C4-2B (cell line): ENCODE measurements around the gene SLC10A3.

Experiments used
- H3K27ac ChIP-seq: fragments of 450-650 bp; 2 replicates; pipeline ENCODE4 v1.5.1; 2017
- CTCF ChIP-seq: fragments of 450-650 bp; conservative IDR thresholded peaks from 2 replicates; pipeline ENCODE4 v1.5.1; 2017; ENCODE audit warnings: mild to moderate bottlenecking
- ZFX ChIP-seq: fragments of 450-650 bp; IDR thresholded peaks from 2 replicates; pipeline ENCODE4 v1.6.1; 2017

SLC10A3 gene

GRCh38 chrX:154481911-154482601 lies 8.4 kb downstream of the SLC10A3 start:
- TF ChIP-seq CTCF (no peak), ZFX (no peak)
- H3K27ac ChIP-seq: no peak overlapping the region

- TF ChIP-seq ZFX: no peak
- no peak for TF ChIP-seq CTCF
- no peak overlapping the region for H3K27ac ChIP-seq
Measured at GRCh38 chrX:154481195-154481594, 9.2 kb downstream of the SLC10A3 start.

- TF ChIP-seq ZFX (peak; percentile 20; the same call in 1 of the 2 replicates), CTCF (no peak)
- peak within 1 kb of the TSS; percentile 92 for H3K27ac ChIP-seq
Measured at GRCh38 chrX:154478728-154479622, 11.5 kb downstream of the SLC10A3 start, which contains the start of gene LAGE3. Gene LAGE3, minus strand, starts transcription at chrX:154479281. Its CDS starts 366 bp downstream, at chrX:154478915.

- TF ChIP-seq CTCF (no peak), ZFX (no peak)
- H3K27ac ChIP-seq: peak overlapping the region; percentile 92
Measured at GRCh38 chrX:154477891-154478477, 12.4 kb downstream of the SLC10A3 start.

GRCh38 chrX:154476821-154477220 lies 13.6 kb downstream of the SLC10A3 start:
- no peak overlapping the region for H3K27ac ChIP-seq
- no peak for TF ChIP-seq ZFX
- no peak for TF ChIP-seq CTCF

GRCh38 chrX:154473683-154474082 lies 16.7 kb downstream of the SLC10A3 start:
- no peak for TF ChIP-seq CTCF
- TF ChIP-seq ZFX: no peak
- no peak overlapping the region for H3K27ac ChIP-seq
